Esophagus muscularis mucosa (tissue), 4 donors: ENCODE data around the gene UPF1.

ENCODE experiments used
- CTCF ChIP-seq, 3 experiments: fragments of 200-600 bp in 2 of 3; fragments of 450-650 bp in 1 of 3; sonication (generic) in 2 of 3; IDR thresholded peaks; one replicate each; pipeline ENCODE4 v1.5.1; 2017 to 2019; ENCODE audit warnings: antibody characterized with exemption in 3 of 3, mild to moderate bottlenecking in 2 of 3, moderate library complexity in 1 of 3
- EP300 ChIP-seq: sonication (generic); formaldehyde crosslinking; IDR thresholded peaks from one replicate; pipeline ENCODE4 v1.6.1; 2017; ENCODE audit warnings: antibody characterized with exemption
- POLR2A ChIP-seq: fragments of 450-650 bp; IDR thresholded peaks from one replicate; pipeline ENCODE4 v1.6.1; 2017; ENCODE audit warnings: antibody characterized with exemption, moderate library complexity, mild to moderate bottlenecking, low read depth

GRCh38 chr19:18852648-18853047, 20.9 kb downstream of the UPF1 start:
- TF ChIP-seq EP300: no peak
- TF ChIP-seq CTCF (IDR thresholded peaks at IDR 0.05): no peak
- no peak for TF ChIP-seq POLR2A
